Ectodermal cell (in vitro differentiated cells): ENCODE measurements around the gene KRT36.

Experiments used
- H3K27ac ChIP-seq: 2 replicates; pipeline ENCODE4 v1.7.0; 2013; ENCODE audit warnings: mild to moderate bottlenecking, low read depth, low read length; ENCODE audit not compliant: insufficient read depth, poor library complexity, severe bottlenecking
- H3K27me3 ChIP-seq: 2 replicates; pipeline ENCODE4 v1.7.0; 2013; ENCODE audit warnings: mild to moderate bottlenecking, low read length; ENCODE audit not compliant: insufficient read depth, control insufficient read depth, poor library complexity, severe bottlenecking
- H3K36me3 ChIP-seq: one replicate; pipeline ENCODE4 v1.7.0; 2013; ENCODE audit warnings: low read length; ENCODE audit not compliant: control insufficient read depth, insufficient read depth
- H3K4me1 ChIP-seq: one replicate; pipeline ENCODE4 v1.7.0; 2013; ENCODE audit warnings: low read length; ENCODE audit not compliant: control insufficient read depth, insufficient read depth
- H3K4me3 ChIP-seq: 2 replicates; pipeline ENCODE4 v1.7.0; 2013; ENCODE audit warnings: low read depth, low read length, control low read depth; ENCODE audit not compliant: insufficient read depth
- H3K9me3 ChIP-seq: 2 replicates; pipeline ENCODE4 v1.7.0; 2013; ENCODE audit warnings: mild to moderate bottlenecking, low read length, moderate library complexity; ENCODE audit not compliant: control insufficient read depth
- WGBS, 2 experiments: methylation state at CpG; one replicate each; pipeline ENCODE4 v1.1.7; 2013; ENCODE audit warnings: missing lambda C conversion rate in 2 of 2; 5-methylcytosine and 5-hydroxymethylcytosine counted together

KRT36 gene

GRCh38 chr17:41476866-41477815, 12.6 kb downstream of the KRT36 start:
- Histone ChIP-seq H3K9me3 (no peaks in the 10 kb centered on the region), H3K27ac (no peak overlapping the region), H3K4me1 (no peaks in the 10 kb centered on the region), H3K36me3 (no peaks in the 10 kb centered on the region), H3K4me3 (no peak overlapping the region), H3K27me3 (no peaks in the 10 kb centered on the region)
- WGBS, 2 experiments: 94% methylated on average over 22 of the region's 22 CpGs

GRCh38 chr17:41475421-41475820, 14.3 kb downstream of the KRT36 start:
- Histone ChIP-seq H3K4me3 (no peak overlapping the region), H3K9me3 (no peaks in the 10 kb centered on the region), H3K36me3 (no peaks in the 10 kb centered on the region), H3K27me3 (no peaks in the 10 kb centered on the region), H3K4me1 (no peaks in the 10 kb centered on the region), H3K27ac (no peak overlapping the region)
- WGBS, 2 experiments: 96 to 99% methylated on average over 4 of the region's 4 CpGs

- Histone ChIP-seq H3K9me3 (no peaks in the 10 kb centered on the region), H3K4me1 (no peaks in the 10 kb centered on the region), H3K36me3 (no peaks in the 10 kb centered on the region), H3K27ac (no peak overlapping the region), H3K27me3 (no peaks in the 10 kb centered on the region), H3K4me3 (no peak overlapping the region)
- 89 to 90% methylated on average over 8 of the region's 8 CpGs for WGBS, 2 experiments
Measured at GRCh38 chr17:41474863-41475262, 14.8 kb downstream of the KRT36 start.

- Histone ChIP-seq H3K4me3 (no peak overlapping the region), H3K9me3 (no peaks in the 10 kb centered on the region), H3K27ac (no peak overlapping the region), H3K27me3 (no peaks in the 10 kb centered on the region), H3K4me1 (no peaks in the 10 kb centered on the region), H3K36me3 (no peaks in the 10 kb centered on the region)
Measured at GRCh38 chr17:41468346-41468745, 21.4 kb downstream of the KRT36 start.

- WGBS, 2 experiments: 90 to 96% methylated on average over 4 of the region's 4 CpGs
Measured at GRCh38 chr17:41467561-41467960, 22.1 kb downstream of the KRT36 start.

GRCh38 chr17:41466988-41467387, 22.7 kb downstream of the KRT36 start, which contains the start of gene KRT32:
Gene KRT32, minus strand, starts transcription at chr17:41467386. Its CDS starts 61 bp downstream, at chr17:41467325.
- H3K4me3 ChIP-seq: no peak within 1 kb of the TSS
- H3K9me3 ChIP-seq: no peaks in the 10 kb centered on the region
- no peaks in the 10 kb centered on the region for H3K27me3 ChIP-seq
- H3K36me3 ChIP-seq: no peaks in the 10 kb centered on the region
- WGBS, 2 experiments: 95 to 96% methylated on average over 14 of the region's 14 CpGs
- H3K27ac ChIP-seq: no peak within 1 kb of the TSS
- no peaks in the 10 kb centered on the region for H3K4me1 ChIP-seq

More at GRCh38 chr17:41467561-41467960, 22.1 kb downstream of the KRT36 start:
- H3K36me3 ChIP-seq: no peaks in the 10 kb centered on the region
- H3K27ac ChIP-seq: no peak overlapping the region
- no peaks in the 10 kb centered on the region for H3K9me3 ChIP-seq
- H3K27me3 ChIP-seq: no peaks in the 10 kb centered on the region
- H3K4me1 ChIP-seq: no peaks in the 10 kb centered on the region
- no peak overlapping the region for H3K4me3 ChIP-seq

- Histone ChIP-seq H3K27me3 (no peaks in the 10 kb centered on the region), H3K4me1 (no peaks in the 10 kb centered on the region), H3K36me3 (no peaks in the 10 kb centered on the region), H3K27ac (no peak overlapping the region), H3K4me3 (no peak overlapping the region), H3K9me3 (no peaks in the 10 kb centered on the region)
- WGBS, 2 experiments: 91 to 94% methylated on average over 6 of the region's 6 CpGs
Measured at GRCh38 chr17:41464682-41465081, 25.0 kb downstream of the KRT36 start.

GRCh38 chr17:41464173-41464572, 25.5 kb downstream of the KRT36 start:
- Histone ChIP-seq H3K4me3 (no peak overlapping the region), H3K9me3 (no peaks in the 10 kb centered on the region), H3K4me1 (no peaks in the 10 kb centered on the region), H3K27me3 (no peaks in the 10 kb centered on the region), H3K27ac (no peak overlapping the region), H3K36me3 (no peaks in the 10 kb centered on the region)
- WGBS, 2 experiments: 93 to 94% methylated on average over 11 of the region's 11 CpGs

GRCh38 chr17:41463746-41464145, 26.0 kb downstream of the KRT36 start:
- no peak overlapping the region for H3K4me3 ChIP-seq
- H3K36me3 ChIP-seq: no peaks in the 10 kb centered on the region
- WGBS, 2 experiments: 93 to 95% methylated on average over 8 of the region's 8 CpGs
- H3K4me1 ChIP-seq: no peaks in the 10 kb centered on the region
- H3K27me3 ChIP-seq: no peaks in the 10 kb centered on the region
- H3K9me3 ChIP-seq: no peaks in the 10 kb centered on the region
- no peak overlapping the region for H3K27ac ChIP-seq

- Histone ChIP-seq H3K9me3 (no peaks in the 10 kb centered on the region), H3K27me3 (no peaks in the 10 kb centered on the region)
- WGBS, 2 experiments: 79 to 80% methylated on average over 15 of the region's 15 CpGs
Measured at GRCh38 chr17:41462705-41463104, 27.0 kb downstream of the KRT36 start.

More at GRCh38 chr17:41462705-41463104, 27.0 kb downstream of the KRT36 start:
- H3K27ac ChIP-seq: no peak overlapping the region
- H3K36me3 ChIP-seq: no peaks in the 10 kb centered on the region
- no peaks in the 10 kb centered on the region for H3K4me1 ChIP-seq
- no peak overlapping the region for H3K4me3 ChIP-seq
